Measurements from ENCODE around the gene HOOK1.
"Not testable (repeated sequence)": the region's sequence is repeated elsewhere in the genome, so short reads cannot be mapped to it uniquely, and the experiment has no call there.

Gene HOOK1

DNA sequence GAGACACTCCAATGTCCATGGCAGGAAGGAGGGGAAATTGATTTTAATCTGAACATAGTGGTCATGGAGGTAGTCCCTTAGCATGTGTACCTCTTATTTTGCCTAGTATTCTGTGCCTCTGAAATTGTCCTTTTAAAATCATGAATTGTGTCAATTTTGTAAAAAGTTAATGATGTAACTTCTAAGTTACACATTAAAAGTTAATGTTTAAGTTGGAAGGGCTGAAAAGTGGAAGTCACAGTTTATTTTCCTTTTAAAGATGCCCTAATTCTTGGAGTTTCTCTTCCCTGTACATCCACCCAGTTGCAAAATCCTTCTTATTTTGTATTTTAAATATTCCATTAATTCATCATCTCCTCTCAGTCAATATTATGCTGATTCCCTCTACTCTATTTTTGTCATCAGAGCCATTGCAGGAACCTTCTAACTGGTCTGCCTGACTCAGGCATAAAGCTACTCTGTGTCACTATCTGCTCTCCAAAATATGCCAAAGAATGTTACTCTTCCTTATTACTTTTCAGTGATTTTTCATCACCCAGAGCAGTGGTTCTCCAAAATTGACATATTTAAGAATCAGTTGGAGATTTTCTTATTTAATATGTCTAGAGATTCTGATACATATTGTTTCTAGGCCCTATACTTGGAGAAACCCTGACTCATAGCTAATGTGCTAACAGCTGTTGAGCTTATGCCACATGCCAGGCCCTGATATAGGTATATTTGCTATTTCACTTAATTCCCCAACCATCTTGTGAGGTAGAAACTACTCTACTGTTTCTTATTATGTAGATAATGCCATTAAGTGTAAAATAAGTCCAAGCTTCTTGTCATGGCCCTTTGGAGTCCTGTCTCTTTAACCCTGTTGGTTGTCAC lies 5.1 kb downstream of the HOOK1 start:
- in situ Hi-C loops (cut with MboI; ENCODE audit: low sequenced_read_pairs) = no loop called here

- in situ Hi-C loops (cut with MboI; ENCODE audit: low sequenced_read_pairs) = no loop called here
Observed at GRCh38 chr1:59827055-59827643, 12.4 kb downstream of the HOOK1 start.

GRCh38 chr1:59828160-59828559 lies 13.4 kb downstream of the HOOK1 start:
- in situ Hi-C loops (cut with MboI; ENCODE audit: low sequenced_read_pairs) = no loop called here

DNA sequence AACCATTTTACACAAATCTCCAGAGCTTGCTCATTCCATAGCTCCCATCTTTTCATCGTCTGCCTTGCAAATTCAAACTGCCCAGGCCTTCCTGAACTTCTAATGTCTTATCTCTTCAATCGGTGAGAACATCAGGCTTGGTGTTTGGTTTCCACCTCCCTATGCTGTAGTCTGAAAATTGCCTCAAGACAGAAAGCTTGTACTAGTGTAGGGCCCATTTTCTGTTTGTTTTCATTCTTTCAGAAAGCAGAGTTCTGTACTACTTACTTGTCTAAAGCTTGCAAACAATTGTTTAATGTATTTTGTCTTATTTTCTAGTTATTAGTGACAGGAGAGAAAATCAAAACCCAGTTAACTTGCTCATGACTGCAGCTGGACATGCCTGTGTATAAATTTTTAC lies 16.8 kb downstream of the HOOK1 start:
- in situ Hi-C loops (cut with MboI; ENCODE audit: low sequenced_read_pairs) = no loop called here

GRCh38 chr1:59833022-59833421 lies 18.3 kb downstream of the HOOK1 start:
- in situ Hi-C loops (cut with MboI; ENCODE audit: low sequenced_read_pairs) = no loop called here

GRCh38 chr1:59833991-59834390 lies 19.2 kb downstream of the HOOK1 start:
- in situ Hi-C loops (cut with MboI; ENCODE audit: low sequenced_read_pairs) = no loop called here

GRCh38 chr1:59837857-59838256 lies 23.1 kb downstream of the HOOK1 start:
- in situ Hi-C loops (cut with MboI; ENCODE audit: low sequenced_read_pairs) = not testable (repeated sequence)

GRCh38 chr1:59845091-59845490 lies 30.3 kb downstream of the HOOK1 start:
- in situ Hi-C loops (cut with MboI; ENCODE audit: low sequenced_read_pairs) = no loop called here

DNA sequence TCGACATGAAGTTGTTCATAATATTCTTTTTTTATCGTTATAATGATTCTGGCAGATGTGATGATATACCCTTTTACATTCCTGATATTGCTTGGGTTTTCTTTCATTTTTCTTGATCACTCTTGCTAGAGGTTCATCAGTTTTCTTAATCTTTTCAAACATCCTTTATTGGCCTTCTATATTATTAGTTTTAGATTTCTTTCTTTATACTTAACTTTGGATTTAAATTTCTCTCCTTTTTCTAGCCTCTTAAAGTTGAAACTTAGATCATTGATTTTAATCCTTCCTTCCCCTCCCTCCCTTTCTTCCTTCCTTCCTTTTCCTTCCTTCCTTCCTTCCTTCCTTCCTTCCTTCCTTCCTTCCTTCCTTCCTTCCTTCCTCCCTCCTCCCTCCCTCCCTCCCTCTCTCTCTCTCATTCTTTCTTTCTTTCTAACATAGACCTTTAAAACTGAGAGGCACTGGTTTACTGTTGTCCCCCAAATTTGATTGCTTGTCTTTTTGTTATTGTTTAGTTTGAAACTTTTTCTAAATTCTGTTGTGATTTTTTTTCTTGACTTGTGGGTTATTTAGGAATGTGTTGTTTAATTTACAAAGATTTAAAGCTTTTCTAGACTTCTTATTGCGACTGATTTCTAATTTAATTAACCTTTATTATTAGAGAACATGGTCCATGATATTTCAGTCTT lies 31.6 kb downstream of the HOOK1 start:
- in situ Hi-C loops (cut with MboI; ENCODE audit: low sequenced_read_pairs) = no loop called here

DNA sequence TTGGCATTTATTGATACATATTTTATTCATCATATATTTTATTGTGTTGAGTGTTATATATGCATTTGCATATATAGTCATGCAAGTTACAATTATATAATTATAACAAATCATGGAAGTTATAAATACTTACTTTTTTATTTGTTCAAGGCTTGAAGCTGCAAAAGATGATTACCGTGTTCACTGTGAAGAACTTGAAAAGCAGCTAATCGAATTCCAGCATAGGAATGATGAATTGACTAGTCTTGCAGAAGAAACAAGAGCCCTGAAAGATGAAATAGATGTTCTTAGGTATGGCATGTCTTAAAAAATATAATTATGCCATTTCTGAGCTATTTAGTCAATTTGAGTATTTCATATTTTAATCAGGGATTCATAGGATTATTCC lies 32.1 kb downstream of the HOOK1 start:
- in situ Hi-C loops (cut with MboI; ENCODE audit: low sequenced_read_pairs) = no loop called here

DNA sequence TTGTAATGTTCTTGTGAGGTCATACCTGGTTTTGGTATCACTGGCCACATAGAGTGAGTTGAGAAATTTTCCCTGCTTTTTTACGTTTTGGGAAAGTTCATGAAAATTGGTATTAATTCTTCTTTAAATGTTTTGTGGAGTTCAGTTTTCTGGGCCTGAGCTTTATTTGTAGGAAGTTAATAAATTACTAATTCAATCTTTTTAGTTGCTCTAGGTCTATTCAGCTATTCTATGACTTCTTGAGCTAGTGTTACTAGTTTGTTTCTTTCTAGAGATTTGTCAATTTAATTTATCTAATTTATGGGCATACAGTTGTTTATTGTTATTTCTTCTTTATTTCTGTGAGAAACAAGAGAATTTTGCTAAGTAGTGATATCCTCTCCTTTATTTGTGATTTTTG lies 37.4 kb downstream of the HOOK1 start:
- in situ Hi-C loops (cut with MboI; ENCODE audit: low sequenced_read_pairs) = no loop called here

- in situ Hi-C loops (cut with MboI; ENCODE audit: low sequenced_read_pairs) = not testable (repeated sequence)
Observed at GRCh38 chr1:59855297-59855696, 40.5 kb downstream of the HOOK1 start.

GRCh38 chr1:59856725-59857338 lies 42.1 kb downstream of the HOOK1 start:
- in situ Hi-C loops (cut with MboI; ENCODE audit: low sequenced_read_pairs) = no loop called here

GRCh38 chr1:59857679-59858354 lies 43.1 kb downstream of the HOOK1 start:
- in situ Hi-C loops (cut with MboI; ENCODE audit: low sequenced_read_pairs) = no loop called here

- in situ Hi-C loops (cut with MboI; ENCODE audit: low sequenced_read_pairs) = no loop called here
Observed at GRCh38 chr1:59866462-59866861, 51.7 kb downstream of the HOOK1 start.

GRCh38 chr1:59871746-59872145 lies 57.0 kb downstream of the HOOK1 start:
- in situ Hi-C loops (cut with MboI; ENCODE audit: low sequenced_read_pairs) = no loop called here

- in situ Hi-C loops (cut with MboI; ENCODE audit: low sequenced_read_pairs) = no loop called here
Observed at GRCh38 chr1:59877108-59877682, 62.4 kb downstream of the HOOK1 start.

DNA sequence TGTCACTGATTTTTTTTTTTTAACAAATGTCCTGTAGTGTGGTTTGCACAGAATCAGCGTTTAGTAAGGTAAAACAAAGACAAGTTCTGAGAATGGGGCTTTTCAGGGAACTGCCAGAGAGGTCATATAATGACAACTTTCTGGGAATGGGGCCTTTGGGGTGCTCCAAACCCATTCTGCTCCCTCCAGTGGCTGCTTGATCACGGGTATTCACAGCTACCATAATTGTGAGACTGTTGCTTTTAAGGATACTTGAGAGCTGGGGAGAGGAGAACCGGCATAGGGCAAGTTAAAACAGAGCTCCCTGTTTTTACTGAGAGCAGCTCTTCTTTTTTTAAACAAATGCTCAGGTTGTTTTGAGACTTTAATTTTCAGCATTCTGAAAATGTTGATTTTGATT lies 63.6 kb downstream of the HOOK1 start:
- in situ Hi-C loops (cut with MboI; ENCODE audit: low sequenced_read_pairs) = no loop called here

- in situ Hi-C loops (cut with MboI; ENCODE audit: low sequenced_read_pairs) = no loop called here
Observed at GRCh38 chr1:59879574-59879973, 64.8 kb downstream of the HOOK1 start.

DNA sequence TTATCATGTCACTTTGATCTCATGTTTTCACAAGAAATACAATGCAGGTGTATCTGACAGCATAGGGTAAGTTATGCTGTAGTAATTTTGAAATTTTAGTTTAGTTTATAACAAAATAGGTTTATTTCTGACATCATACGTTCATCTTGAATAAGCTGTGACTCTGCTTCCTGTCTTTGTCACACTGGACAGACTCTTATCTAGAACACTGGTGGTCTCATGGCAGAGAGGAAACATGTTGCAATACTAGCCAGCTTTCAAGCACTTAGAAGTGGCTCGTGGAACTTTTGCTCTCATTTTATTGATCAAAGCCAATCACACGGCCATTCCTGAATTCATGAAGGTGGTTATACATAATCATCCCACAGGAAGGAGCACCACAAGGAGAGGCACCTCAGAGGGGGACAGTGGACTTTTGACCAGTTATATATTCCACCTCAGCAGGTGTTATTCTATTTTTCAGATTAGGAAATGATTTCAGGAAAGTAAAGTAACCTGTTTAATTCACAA lies 65.3 kb downstream of the HOOK1 start:
- in situ Hi-C loops (cut with MboI; ENCODE audit: low sequenced_read_pairs) = no loop called here

All from hTERT RPE-1 (cell line).